SK-N-SH (cell line): Measurements from ENCODE around the gene JAK1. TPM values are rescaled to one million over a fixed set of nuclear protein-coding genes. Genes with fewer than 3 reads are reported as not detected.

Experiments used
- CTCF ChIA-PET: fragments of 300-600, 350-600 bp; formaldehyde crosslinking; extraction: SDS; loops from one replicate; lab custom pipeline; 2021; lab: Yijun Ruan, JAX
- POLR2A ChIA-PET: fragments of 350-600 bp; sonication (Branson Sonifier 250); formaldehyde crosslinking; extraction: SDS; loops from one replicate; lab custom pipeline; 2020; ENCODE audit warnings: antibody characterized with exemption, inconsistent platforms; lab: Yijun Ruan, JAX
- DNase-seq: peaks from one replicate; pipeline ENCODE4 v3.0.0; 2012
- H2AFZ ChIP-seq: fragments of 200-600 bp; sonication (generic); 2 replicates; pipeline ENCODE4 v1.8.1; 2016; ENCODE audit warnings: antibody characterized with exemption, mild to moderate bottlenecking, low read depth
- H3F3A ChIP-seq: fragments of 200-600 bp; sonication (generic); replicated peaks from 2 replicates; pipeline ENCODE3; 2016; ENCODE audit warnings: antibody characterized with exemption, mild to moderate bottlenecking; ENCODE audit not compliant: insufficient read depth
- H3K27ac ChIP-seq, 2 experiments: fragments of 200-500 bp in 1 of 2; fragments of 200-600 bp in 1 of 2; sonication (Bioruptor generic) in 1 of 2; sonication (generic), shearing (Covaris generic) in 1 of 2; 2 replicates each; pipeline versions ENCODE4 v1.5.1 to v1.6.1; 2014 to 2016; ENCODE audit warnings: low read depth in 2 of 2, inconsistent platforms in 1 of 2, low read length in 1 of 2, mild to moderate bottlenecking in 1 of 2, mixed read lengths in 1 of 2
- H3K27me3 ChIP-seq: fragments of 200-600 bp; sonication (generic), shearing (Covaris generic); 2 replicates; pipeline ENCODE4 v1.6.1; 2016; ENCODE audit warnings: mixed run types; ENCODE audit not compliant: insufficient read depth
- H3K36me3 ChIP-seq, 2 experiments: fragments of 200-500 bp in 1 of 2; fragments of 200-600 bp in 1 of 2; sonication (Bioruptor generic) in 1 of 2; sonication (generic) in 1 of 2; replicated peaks in 1 of 2; 2 replicates each; pipeline versions ENCODE3 to v1.5.1; 2014 to 2016; ENCODE audit warnings: low read length in 1 of 2, mild to moderate bottlenecking in 1 of 2; ENCODE audit not compliant: insufficient read depth in 2 of 2, control insufficient read depth in 1 of 2
- H3K4me1 ChIP-seq, 2 experiments: fragments of 200-500 bp in 1 of 2; fragments of 200-600 bp in 1 of 2; sonication (Bioruptor generic) in 1 of 2; sonication (generic), shearing (Covaris generic) in 1 of 2; 2 replicates each; pipeline versions ENCODE4 v1.5.1 to v1.6.1; 2014 to 2016; ENCODE audit warnings: low read depth in 1 of 2, low read length in 1 of 2, mixed run types in 1 of 2; ENCODE audit not compliant: insufficient read depth in 2 of 2, control insufficient read depth in 1 of 2
- H3K4me2 ChIP-seq: fragments of 200-600 bp; sonication (generic), shearing (Covaris generic); 2 replicates; pipeline ENCODE4 v1.6.1; 2017; ENCODE audit warnings: mixed run types
- H3K4me3 ChIP-seq, 2 experiments: fragments of 200-500 bp in 1 of 2; fragments of 200-600 bp in 1 of 2; sonication (Bioruptor generic) in 1 of 2; sonication (generic), shearing (Covaris generic) in 1 of 2; 2 replicates each; pipeline versions ENCODE4 v1.5.1 to v1.8.1; 2014 to 2016; ENCODE audit warnings: low read depth in 2 of 2, inconsistent platforms in 1 of 2, low read length in 1 of 2, mild to moderate bottlenecking in 1 of 2, mixed read lengths in 1 of 2, moderate library complexity in 1 of 2
- H3K79me2 ChIP-seq: fragments of 200-600 bp; sonication (generic); 2 replicates; pipeline ENCODE4 v1.8.1; 2017; ENCODE audit warnings: mild to moderate bottlenecking; ENCODE audit not compliant: insufficient read depth
- H3K9ac ChIP-seq: fragments of 200-600 bp; sonication (generic); 2 replicates; pipeline ENCODE4 v1.6.1; 2017; ENCODE audit warnings: mixed run types
- H3K9me2 ChIP-seq: fragments of 200-600 bp; sonication (generic); 2 replicates; pipeline ENCODE4 v1.6.1; 2017; ENCODE audit warnings: mixed run types
- H3K9me3 ChIP-seq: fragments of 200-600 bp; sonication (generic); 2 replicates; pipeline ENCODE4 v1.6.1; 2017; ENCODE audit warnings: mixed run types, mild to moderate bottlenecking, moderate library complexity
- H4K20me1 ChIP-seq: fragments of 200-600 bp; sonication (generic); 2 replicates; pipeline ENCODE4 v1.6.1; 2017; ENCODE audit warnings: mild to moderate bottlenecking, mixed run types; ENCODE audit not compliant: insufficient read depth
- CHD2 ChIP-seq: fragments of 150-350 bp; IDR thresholded peaks from 2 replicates; pipeline ENCODE4 v1.6.1; 2018; ENCODE audit warnings: low read length; ENCODE audit not compliant: partially characterized antibody
- ELF1 ChIP-seq: IDR thresholded peaks from 2 replicates; pipeline ENCODE4 v1.4.0; 2012
- EP300 ChIP-seq, 2 experiments: IDR thresholded peaks; 2 replicates each; pipeline versions ENCODE4 v1.4.0 to v1.6.1; 2012; ENCODE audit warnings: borderline replicate concordance in 1 of 2, low read depth in 1 of 2, low read length in 1 of 2
- EZH2phosphoT487 ChIP-seq: fragments of 200-600 bp; sonication (generic); IDR thresholded peaks from 2 replicates; pipeline ENCODE4 v1.6.1; 2017; ENCODE audit warnings: low read depth, mixed run types, mild to moderate bottlenecking, antibody characterized with exemption, moderate library complexity, borderline replicate concordance
- GATA2 ChIP-seq: sonication (generic); formaldehyde crosslinking; IDR thresholded peaks from 2 replicates; pipeline ENCODE4 v1.5.0; 2020; ENCODE audit warnings: mild to moderate bottlenecking, missing genetic modification reagents
- JUND ChIP-seq: IDR thresholded peaks from 2 replicates; pipeline ENCODE4 v1.4.0; 2012
- MEF2A ChIP-seq: IDR thresholded peaks from 2 replicates; pipeline ENCODE4 v1.4.0; 2012; ENCODE audit warnings: low read depth, borderline replicate concordance
- NRF1 ChIP-seq: IDR thresholded peaks from 2 replicates; pipeline ENCODE4 v1.6.1; 2012; ENCODE audit warnings: low read depth, mild to moderate bottlenecking, low read length
- PBX3 ChIP-seq: IDR thresholded peaks from 2 replicates; pipeline ENCODE4; 2012
- POLR2AphosphoS5 ChIP-seq: IDR thresholded peaks from 2 replicates; pipeline ENCODE4 v1.6.1; 2012; ENCODE audit warnings: low read depth, low read length
- RXRA ChIP-seq: IDR thresholded peaks from 2 replicates; pipeline ENCODE4 v1.4.0; 2012; ENCODE audit warnings: low read depth, mild to moderate bottlenecking, borderline replicate concordance
- SIN3A ChIP-seq: IDR thresholded peaks from 2 replicates; pipeline ENCODE4 v1.6.1; 2012; ENCODE audit warnings: low read depth, mild to moderate bottlenecking, low read length, moderate library complexity, borderline replicate concordance
- TEAD4 ChIP-seq: IDR thresholded peaks from 2 replicates; pipeline ENCODE4 v1.4.0; 2012; ENCODE audit warnings: mild to moderate bottlenecking, borderline replicate concordance; ENCODE audit not compliant: insufficient read depth
- polyA plus RNA-seq, 3 experiments: library from polyadenylated mRNA; depleted of rRNA; stranded (reverse); fragments of >200 nt; gene quantifications; 2 replicates each; pipeline ENCODE4 v1.2.3, GENCODE V29; 2012
- TF ChIP-seq, protein P1 (sequence below): IDR thresholded peaks from 2 replicates; pipeline ENCODE4 v1.4.0; 2012; ENCODE audit warnings: low read depth, borderline replicate concordance

The JAK1 gene
- polyA plus RNA-seq, 1 of the 3 experiments (the other 2 are of a cell fraction): 47.5 TPM

DNA sequence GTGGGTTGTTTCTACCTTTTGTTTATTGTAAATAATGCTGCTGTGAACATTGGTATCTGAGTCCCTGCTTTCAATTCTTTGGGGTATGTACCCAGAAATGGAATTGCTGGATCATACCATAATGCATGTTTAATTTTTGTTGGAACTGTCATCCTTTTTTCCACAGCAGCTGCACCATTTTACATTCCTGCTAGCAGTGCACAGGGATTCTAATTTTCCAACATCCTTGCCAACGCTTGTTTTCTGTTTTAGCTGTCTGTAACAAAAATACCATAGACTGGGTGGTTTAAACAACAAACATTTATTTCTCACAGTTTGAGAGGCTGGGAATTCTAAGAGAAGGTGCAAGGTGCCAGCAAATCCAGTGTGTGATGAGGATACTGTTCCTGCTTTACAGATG is 156.3 kb downstream of the JAK1 start (continued):
- no peak for TF ChIP-seq NRF1

GRCh38 chr1:64809309-64809708 is 157.0 kb downstream of the JAK1 start:
- Histone ChIP-seq H3K4me1 (no peaks in the 10 kb centered on the region; a peak in 1 of 4 replicates), H3K79me2 (no peaks in the 10 kb centered on the region), H4K20me1 (no peaks in the 10 kb centered on the region), H3K27ac (no peak overlapping the region), H3K9ac (no peak overlapping the region), H3K36me3 (peaks cover 4 to 11% of the 10 kb centered on the region in 2 experiments), H3F3A (no peaks in the 10 kb centered on the region), H3K4me2 (no peak overlapping the region), H2AFZ (no peak overlapping the region), H3K27me3 (no peaks in the 10 kb centered on the region), H3K9me3 (no peaks in the 10 kb centered on the region), H3K9me2 (no peaks in the 10 kb centered on the region), H3K4me3 (no peak overlapping the region)
- no peak for DNase-seq
- ChIA-PET CTCF (interaction anchor here (0.8 to 1.0 kb wide), 2 partner anchors 15 to 18 kb away, joined by 3 read pairs; no protein-coding TSS in a partner anchor), POLR2A (no interaction called here)
- TF ChIP-seq GATA2 (no peak), RXRA (no peak), MEF2A (no peak), ELF1 (no peak), POLR2AphosphoS5 (no peak), NRF1 (no peak), TEAD4 (no peak), CHD2 (no peak), EZH2phosphoT487 (no peak), PBX3 (no peak), SIN3A (no peak), EP300 (IDR thresholded peaks at IDR 0.05; ENCODE audit: borderline replicate concordance in 1 of 2, low read depth in 1 of 2, low read length in 1 of 2) (no peak), JUND (no peak)
- TF ChIP-seq, protein P1, sequence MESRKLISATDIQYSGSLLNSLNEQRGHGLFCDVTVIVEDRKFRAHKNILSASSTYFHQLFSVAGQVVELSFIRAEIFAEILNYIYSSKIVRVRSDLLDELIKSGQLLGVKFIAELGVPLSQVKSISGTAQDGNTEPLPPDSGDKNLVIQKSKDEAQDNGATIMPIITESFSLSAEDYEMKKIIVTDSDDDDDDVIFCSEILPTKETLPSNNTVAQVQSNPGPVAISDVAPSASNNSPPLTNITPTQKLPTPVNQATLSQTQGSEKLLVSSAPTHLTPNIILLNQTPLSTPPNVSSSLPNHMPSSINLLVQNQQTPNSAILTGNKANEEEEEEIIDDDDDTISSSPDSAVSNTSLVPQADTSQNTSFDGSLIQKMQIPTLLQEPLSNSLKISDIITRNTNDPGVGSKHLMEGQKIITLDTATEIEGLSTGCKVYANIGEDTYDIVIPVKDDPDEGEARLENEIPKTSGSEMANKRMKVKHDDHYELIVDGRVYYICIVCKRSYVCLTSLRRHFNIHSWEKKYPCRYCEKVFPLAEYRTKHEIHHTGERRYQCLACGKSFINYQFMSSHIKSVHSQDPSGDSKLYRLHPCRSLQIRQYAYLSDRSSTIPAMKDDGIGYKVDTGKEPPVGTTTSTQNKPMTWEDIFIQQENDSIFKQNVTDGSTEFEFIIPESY: no peak
